DMS 273 treated with DMSO at 0.1 percent for 48 hours (cell line): ENCODE measurements around the gene RAD23B.

Experiments
- DNase-seq: peaks from one replicate; lab custom pipeline; 2025; lab: John Stamatoyannopoulos, UW

The RAD23B gene

GRCh38 chr9:107375001-107375400 is 91.9 kb downstream of the RAD23B start:
- DNase-seq = no peak

- no peak for DNase-seq
These were observed 92.7 kb downstream of the RAD23B start for GRCh38 chr9:107375651-107376369.

GRCh38 chr9:107378006-107378405 is 94.9 kb downstream of the RAD23B start:
- no peak for DNase-seq
